HG03060 (cell line): ENCODE data around the gene UTP20.

Experiments
- ATAC-seq: cut with Tn5 transposase; IDR thresholded peaks from one replicate; pipeline ENCODE4 v1.9.1; 2021; ENCODE audit warnings: low read depth, moderate number of reproducible peaks; ENCODE audit not compliant: unreplicated experiment

UTP20 gene

DNA sequence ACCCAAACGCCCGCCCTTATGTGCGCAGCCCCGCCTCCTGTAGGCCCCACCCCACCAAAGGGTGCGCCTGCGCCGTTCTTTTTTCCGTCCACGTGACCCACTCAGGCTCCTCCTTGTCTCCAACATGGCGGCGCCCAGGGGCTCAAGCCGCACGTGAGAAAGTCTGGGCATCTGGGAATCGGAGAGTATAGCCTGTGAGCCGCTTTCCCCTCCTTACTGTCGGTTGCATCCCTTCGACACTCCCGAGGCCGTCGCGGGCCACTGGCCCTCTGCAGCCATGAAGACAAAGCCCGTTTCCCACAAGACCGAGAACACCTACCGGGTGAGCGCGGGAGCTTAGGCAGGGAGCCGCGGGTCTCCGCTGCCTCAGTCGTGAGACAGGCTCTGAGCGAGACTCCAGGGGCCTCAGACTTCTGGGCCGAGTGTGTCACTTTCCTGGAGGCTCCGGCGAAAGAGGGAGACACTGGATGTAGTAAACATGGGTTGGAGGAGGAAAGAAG is at the start of gene UTP20:
UTP20 (plus strand) TSS at position 100 of the 500 bp plus-strand sequence; CDS start at position 278, 178 bp downstream.
- ATAC-seq, result peak; percentile 95

DNA sequence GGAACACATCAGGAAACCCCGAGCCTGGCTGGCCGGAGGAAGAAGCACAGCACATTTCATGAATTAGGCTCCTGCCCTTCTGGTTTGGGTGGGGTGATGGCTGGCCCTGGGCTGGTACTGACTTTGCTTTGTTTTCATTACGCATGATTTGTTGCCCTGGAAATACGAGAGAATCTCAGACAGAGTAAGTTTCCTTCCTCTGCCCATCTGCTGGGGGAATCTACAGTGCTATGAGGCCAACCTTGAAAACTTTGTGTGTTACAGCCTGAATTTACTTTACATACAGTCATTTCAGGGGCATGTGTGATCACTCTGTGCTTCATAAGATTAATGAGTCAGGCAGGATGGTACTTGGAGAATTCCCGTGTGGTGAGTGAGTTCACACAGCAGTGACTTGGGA is 49.4 kb upstream of the UTP20 start:
- no peak for ATAC-seq

DNA sequence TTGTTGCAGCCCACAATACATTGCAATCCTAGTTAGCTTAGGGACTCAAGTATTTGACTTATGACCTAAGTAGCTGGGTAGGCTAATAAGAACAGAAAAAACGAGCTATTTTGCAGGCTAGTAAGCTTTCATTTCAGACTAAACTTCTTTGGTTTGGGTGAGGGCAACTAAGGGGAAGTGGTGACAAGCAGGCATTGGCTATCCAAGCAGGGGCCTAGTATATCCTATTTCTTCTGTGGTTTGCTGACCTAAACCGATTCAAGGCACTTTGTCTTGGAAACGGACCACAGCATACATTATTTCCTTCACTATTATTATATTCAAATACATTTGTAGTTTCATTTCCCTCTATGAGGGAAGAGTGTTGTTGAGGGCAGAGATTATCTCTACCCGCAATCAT is 48.3 kb upstream of the UTP20 start:
- ATAC-seq, result no peak

DNA sequence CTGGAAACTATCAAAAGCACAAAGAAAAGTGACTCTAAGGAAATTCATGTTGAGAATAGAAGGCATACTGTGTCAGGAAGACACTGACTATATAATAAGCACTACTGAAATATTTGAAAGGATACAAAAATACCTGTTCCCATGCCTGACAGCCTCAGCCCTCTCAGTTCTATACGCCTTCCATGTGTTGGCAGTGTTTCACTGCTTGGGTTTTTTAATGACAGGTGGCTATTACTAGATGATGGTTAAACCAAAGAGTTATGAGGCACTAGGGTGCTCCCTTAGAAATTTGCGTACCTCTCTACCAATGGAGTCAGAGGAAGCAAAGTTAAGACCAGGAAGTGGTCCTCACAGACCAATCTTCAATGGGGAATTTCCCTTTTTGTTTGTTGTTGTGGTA is 44.2 kb upstream of the UTP20 start:
- ATAC-seq, result no peak

DNA sequence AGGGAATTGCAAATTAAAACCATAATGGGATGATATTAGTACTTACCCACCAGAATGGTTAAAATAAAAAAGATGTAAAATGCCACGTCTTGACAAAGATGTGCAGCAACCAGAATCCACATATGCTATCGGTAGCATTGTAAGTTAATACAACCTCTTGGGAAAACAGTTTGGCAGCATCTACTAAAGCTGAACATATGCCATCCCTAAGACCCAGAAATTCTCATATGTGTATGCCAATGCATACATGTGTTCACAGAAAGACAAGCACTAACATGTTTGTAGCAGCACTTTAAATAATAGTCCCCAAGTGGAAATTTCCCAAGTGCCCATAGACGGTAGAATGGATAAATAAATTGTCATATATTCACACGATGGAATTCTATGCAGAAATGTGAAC is 41.6 kb upstream of the UTP20 start:
- ATAC-seq, result no peak

DNA sequence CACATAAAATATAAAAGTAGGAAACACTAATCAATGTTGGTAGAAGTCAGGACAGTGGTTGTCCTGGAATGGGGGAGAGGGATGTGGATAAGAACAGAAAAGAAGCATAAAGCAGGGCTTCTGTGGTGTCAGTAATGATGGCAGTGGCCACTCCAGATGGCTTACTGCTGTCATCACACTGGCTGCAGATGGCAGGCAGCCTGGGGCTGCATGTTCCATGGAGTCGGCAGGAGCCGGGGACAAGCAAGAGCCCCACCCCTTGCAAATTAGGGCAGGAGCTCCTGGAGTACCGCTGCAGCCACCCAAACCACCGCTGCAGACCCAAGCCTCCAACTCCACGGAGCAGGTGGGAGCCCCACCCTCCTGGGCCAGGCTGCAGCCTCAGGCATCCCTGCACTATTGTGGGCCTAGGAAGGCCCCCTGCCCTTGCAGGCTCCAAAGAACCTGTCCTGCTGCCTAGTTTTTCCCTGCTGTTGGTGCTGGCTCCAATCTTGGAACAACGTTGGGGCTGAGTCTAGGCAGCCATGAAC is 41.0 kb upstream of the UTP20 start:
- ATAC-seq, result no peak

DNA sequence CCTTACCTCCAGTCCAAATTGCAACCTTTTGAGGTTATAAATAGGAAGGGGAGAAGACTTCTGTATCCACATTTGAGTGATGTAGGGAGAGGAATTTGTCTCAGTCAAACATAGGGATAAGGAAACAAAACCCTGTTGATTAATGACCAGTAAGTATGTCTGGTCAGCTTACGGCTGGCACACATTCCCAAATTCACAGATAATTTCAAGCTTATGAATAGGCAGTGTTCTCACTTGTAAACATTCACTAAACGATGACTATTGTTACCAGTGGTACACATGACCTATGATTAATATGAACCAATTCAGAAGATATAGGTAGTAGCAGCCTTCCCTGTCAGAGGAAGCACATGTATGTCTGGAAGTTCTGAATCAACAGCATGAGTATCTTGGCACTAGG is 36.8 kb upstream of the UTP20 start:
- no peak for ATAC-seq

DNA sequence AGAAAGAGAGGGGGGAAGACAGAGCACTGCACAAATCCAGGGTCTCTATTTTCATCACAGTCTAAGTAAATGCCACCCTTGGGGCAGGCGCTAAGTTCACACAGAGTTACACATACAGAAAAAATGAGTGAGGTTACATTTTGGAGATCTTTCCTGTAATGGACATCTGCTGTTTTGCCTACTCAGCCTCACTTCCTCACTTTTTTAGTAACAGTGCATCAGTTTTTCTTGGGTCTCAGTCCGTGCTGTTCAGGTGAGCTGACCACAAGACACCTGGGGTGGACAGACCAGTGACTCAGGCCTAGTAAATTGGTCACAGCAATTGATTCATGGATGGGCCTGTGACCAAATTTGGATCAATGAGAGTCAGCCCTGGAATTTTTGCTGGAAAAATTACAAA is 36.3 kb upstream of the UTP20 start:
- no peak for ATAC-seq

DNA sequence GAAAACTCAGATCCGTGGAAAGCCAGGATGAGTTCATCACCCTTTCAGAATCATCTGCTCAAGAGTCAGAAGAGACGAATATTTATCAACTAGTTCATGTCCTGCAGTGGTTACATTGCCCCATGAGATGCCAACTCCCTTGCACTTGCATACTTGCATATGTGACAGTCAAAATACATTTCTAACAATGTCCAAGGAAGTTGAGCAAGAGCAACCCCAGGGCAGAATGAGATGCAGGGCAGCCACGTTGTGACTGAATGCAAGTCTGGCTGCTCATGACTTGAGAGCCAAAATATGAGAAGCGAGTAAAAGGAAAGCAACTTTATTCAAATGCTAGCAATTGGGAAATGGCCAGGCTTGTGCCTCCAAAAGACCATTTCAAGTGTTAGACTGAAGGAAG is 23.6 kb upstream of the UTP20 start:
- ATAC-seq, result no peak

DNA sequence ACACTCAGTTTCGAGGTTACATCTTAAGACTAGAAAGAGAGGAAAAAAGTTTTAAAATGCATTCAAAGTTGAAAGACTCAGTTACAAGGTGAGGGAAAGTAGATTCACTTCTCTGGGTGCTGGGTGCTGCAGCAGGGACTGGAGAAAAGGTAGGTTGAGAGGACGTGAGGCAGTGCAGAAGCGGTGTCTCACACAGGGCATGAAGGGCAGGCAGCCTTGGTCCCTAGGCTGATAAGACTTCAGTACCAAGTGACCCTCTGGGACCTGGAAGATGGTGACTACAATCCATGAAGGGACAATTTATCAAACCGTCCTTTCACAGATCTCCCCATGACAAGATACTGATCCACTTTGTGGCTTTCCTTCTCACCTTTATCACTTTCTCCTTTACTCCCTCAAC is 22.5 kb upstream of the UTP20 start:
- ATAC-seq, result no peak

DNA sequence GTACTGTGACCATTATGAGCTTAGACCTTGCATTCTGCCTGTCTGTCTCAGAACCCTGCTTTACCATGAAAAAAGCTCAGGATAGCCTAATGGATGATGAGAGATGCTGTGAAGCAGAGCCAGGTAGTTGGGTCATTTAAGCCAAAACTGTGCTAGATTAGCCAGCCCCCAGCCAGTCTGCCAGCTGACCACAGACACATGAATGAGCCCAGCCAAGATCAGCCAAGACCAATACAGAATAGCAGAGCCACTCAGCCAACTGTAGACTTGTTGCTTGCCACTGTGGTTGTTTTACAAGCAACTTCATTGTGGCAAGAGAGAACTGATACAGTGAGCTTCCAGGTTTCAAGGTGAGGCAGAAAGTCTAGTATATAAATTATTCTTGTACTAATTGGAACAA is 12.8 kb upstream of the UTP20 start:
- ATAC-seq, result no peak

DNA sequence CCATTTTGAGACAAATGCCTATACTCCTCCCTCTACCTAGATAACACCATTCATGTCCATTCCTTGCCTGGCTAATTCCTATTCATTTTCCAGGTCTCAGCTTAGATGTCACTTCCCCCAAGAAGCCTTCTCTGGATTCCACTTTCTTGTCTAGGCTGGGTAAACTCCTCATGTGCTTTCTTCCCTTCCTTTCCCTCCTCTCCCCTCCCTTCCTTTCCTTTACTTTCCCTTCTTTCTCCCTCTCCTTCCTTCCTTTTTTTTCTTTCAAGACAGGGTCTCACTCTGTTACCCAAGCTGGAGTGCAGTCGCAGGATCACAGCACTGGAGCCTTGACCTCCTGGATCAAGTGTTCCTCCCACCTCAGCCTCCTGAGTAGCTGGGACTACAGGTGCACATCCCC is 3.5 kb upstream of the UTP20 start:
- ATAC-seq, result no peak

DNA sequence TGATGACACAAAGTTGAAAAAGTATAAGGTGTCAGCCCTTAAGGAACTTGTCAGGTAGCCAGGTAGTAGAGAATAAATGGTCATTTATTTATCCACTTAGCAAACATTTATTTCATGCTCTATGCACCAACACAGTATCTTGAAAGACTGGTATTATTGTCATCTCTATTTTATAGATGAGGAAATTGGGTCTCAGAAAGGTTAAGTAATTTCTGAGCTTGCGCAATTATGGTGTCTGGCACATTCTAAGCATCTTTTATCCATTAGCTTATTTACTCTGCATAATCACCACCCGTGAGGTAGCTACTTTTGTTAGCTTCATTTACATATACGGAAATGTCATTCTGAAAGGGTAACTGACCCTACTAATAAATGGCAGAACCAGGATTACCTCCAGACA is 2.5 kb upstream of the UTP20 start:
- no peak for ATAC-seq

DNA sequence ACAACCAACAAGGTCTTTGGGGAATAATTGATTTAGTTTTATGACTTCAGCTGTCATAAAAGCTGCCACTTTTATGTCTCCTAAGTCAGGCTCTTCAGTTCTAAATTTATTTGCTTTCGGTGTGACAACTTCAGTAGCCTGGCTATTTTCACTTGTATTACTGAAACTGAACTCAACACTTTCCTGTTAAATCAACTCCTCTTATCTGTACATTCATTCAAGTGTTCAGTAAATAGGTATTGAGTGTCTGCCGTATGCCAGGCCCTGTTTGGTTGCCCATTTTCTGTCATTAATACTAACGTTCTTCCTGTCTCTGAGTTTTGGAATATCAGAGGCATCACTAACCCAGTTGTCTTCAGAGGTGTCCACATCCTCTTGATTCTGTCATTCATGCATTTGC is 7.5 kb downstream of the UTP20 start:
- no peak for ATAC-seq

DNA sequence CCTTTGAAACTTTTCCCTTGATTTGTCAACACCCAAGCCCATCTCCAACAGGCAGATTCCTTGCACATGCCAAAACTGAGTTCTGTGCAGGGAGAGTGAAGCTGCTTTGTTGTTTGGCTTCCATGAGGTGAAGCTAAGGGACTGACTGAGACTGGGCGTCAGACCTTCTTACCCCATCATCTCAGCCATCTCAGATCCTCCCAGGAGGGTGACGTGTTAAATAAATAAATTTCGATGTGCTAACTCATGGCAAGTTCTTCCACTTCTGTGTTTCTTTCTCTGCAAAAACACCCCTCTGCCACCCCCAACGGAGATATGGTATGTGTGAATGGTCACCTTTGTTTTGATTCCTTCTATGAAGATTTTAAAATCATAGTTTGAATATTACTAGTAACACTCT is 17.8 kb downstream of the UTP20 start:
- no peak for ATAC-seq

DNA sequence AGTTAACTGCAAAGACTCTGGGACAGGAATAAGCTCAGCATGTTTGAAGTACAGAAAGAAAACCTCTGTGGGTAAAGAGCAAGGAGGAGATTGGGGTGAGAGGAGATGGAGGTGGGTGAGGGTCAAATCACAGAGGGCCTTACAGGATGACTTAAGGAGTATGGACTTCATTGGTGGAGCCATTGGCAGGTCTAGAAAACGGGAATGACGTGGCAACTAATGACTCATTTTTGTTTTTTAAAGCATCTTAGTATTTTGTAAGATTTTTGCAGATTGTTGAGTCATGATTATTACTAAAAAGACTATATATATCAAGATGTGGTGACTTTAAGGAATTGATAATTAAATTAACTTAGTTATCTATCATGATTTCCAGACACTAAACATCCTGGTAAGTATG is 18.5 kb downstream of the UTP20 start:
- no peak for ATAC-seq

DNA sequence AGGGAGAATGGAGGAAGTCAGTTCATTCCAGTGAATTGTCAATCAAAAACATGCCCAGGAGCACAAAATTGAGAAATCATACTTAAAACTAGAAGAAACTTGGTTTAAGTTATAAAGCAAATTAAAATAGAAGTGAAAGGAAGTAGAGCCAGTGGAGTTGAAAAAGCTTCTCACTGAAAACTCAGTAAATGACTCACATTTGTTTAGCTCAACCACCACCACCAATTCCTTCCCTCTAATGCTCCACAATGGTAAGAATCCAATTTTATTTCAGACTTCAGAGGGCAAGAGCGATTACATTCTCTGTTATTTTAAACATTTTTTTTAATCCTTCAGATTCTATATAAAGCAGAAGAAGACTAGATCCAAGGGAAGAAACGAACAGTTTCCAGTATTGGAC is 19.4 kb downstream of the UTP20 start:
- no peak for ATAC-seq

DNA sequence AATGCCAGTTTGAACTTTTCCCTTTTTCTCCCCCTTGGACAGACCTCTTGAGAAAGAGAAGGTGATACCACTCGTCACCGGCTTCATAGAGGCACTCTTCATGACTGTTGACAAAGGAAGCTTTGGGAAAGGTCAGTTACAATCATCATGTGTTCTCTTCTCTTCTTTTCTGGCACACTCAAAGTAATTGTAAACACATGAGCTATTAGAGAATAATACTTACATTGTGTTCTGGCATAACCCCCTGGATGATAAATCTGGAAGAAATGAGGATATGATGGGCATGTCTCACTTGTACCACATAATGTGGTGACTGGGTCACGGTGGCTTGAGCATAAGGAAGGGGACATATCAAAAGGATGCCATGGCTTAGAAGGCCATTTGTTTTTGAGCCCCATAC is 20.0 kb downstream of the UTP20 start:
- no peak for ATAC-seq

DNA sequence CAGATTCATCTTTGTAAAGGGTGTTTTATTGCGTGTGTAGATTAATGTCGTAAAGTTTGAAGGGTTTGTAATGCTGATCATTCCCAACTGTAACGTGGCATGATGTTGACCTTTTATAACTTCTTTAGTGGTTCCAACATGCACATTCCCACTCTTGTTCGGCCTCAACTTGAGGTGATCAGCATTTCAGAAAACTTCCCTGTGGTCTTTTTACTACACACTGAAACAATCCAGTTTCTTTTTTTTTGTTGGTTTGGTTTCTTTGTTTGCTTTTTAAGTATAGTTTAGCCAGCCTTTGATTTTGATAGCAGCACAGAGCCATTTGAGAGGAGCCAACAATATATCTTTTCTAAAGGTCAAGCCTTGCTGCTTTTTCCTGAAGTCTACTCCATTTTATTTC is 22.8 kb downstream of the UTP20 start:
- no peak for ATAC-seq

DNA sequence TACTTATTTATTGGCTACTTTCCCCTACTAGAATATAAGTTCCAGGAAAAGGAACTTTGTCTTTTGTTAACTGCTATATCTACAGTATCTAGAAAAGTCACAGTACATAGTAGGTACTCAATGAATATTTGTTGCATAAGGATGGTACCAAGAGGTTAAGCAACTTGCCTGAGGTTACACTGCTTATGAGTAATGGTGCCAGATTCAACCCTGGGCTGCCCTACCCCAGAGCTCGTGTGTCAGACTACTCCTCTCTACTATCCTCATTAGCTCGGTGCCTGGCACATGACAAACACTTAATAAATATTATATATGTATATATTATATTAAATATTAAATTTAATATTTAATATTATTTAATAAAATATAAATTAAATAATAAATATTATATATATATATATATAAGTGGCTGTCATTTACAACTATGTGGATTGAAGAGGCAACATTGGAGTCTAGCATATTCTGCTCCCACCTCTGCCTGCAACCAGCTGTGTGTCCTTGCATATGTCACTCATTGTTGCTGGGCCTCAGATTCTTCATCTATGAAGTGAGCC is 25.4 kb downstream of the UTP20 start:
- no peak for ATAC-seq

DNA sequence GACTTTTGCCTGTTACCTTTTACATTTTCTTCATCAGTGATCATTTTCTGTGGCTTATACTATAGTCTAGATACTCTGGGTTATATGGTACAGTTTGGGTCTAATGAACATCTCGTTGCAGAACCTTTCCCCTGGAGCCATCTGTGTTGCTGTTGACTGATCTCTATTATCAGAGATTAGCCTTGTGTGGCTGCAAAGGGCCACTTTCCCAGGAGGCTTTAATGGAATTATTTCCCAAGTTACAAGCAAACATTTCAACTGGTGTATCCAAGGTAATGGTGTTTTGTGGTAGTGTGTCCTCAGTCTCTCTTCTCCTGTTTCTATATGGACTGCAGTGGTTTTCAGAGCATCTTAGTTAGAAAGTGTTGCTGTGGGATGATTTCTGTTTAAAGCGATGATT is 25.9 kb downstream of the UTP20 start:
- no peak for ATAC-seq

DNA sequence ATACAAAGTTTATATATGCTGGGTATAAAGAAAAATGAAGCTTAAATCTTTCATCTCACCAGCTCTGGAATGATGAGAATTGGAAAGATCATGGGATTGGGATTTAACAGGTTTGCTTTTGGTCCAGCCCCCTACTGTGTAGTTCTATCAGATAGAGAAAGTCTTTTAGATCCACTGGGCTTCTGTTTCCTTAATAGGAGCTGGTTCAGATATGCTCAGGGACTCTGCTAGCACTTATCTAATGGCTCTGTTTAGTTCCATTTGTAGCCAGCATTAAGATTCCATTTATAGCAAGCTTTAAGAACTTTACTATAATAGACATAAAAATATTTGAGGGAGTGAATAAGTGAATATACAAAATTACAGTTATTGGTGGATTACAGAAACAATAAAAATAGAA is 42.6 kb downstream of the UTP20 start:
- no peak for ATAC-seq

DNA sequence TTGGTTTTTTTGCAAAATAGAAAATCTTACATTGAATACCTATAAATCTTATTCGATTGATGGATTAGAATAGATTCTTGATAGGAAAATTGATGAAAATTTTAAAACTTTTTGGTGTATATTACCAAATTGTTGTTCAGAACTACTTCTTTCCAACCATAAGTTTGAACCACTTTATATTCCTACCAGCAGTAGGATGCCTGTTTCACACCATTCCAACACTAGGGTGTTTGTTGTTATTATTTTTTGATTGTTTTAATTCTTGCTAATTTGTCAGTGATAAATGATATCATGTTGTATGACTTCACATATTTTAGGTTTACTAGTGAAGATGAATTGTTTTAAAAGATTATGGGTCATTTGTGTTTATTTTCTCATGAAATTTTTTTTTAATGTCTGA is 43.4 kb downstream of the UTP20 start:
- ATAC-seq, result no peak
